Skeletal muscle tissue (tissue), 4 donors: ENCODE data around the gene TESK2. TPM values are rescaled to one million over a fixed set of nuclear protein-coding genes. Genes with fewer than 3 reads are reported as not detected.
"Not testable (repeated sequence)": the region's sequence is repeated elsewhere in the genome, so short reads cannot be mapped to it uniquely, and the experiment has no call there.

Source experiments
- H3K27ac ChIP-seq: one replicate; pipeline ENCODE4 v1.7.0; 2013; ENCODE audit warnings: mild to moderate bottlenecking, low read depth, low read length, inconsistent platforms
- H3K27me3 ChIP-seq, 3 donors: one replicate each; pipeline ENCODE4 v1.7.0; 2013; ENCODE audit warnings: low read length in 3 of 3; ENCODE audit not compliant: control insufficient read depth in 3 of 3, insufficient read depth in 3 of 3
- H3K36me3 ChIP-seq, 3 donors: one replicate each; pipeline ENCODE4 v1.7.0; 2013; ENCODE audit warnings: low read length in 3 of 3; ENCODE audit not compliant: control insufficient read depth in 3 of 3, insufficient read depth in 3 of 3
- H3K4me1 ChIP-seq, 3 donors: one replicate each; pipeline ENCODE4 v1.7.0; 2013; ENCODE audit warnings: low read length in 3 of 3, mild to moderate bottlenecking in 3 of 3; ENCODE audit not compliant: control insufficient read depth in 3 of 3, insufficient read depth in 3 of 3
- H3K4me3 ChIP-seq, 3 donors: one replicate each; pipeline ENCODE4 v1.7.0; 2013; ENCODE audit warnings: low read length in 3 of 3
- H3K9ac ChIP-seq, 3 donors: one replicate each; pipeline ENCODE4 v1.7.0; 2013; ENCODE audit warnings: low read length in 3 of 3, mild to moderate bottlenecking in 3 of 3, moderate library complexity in 2 of 3, low read depth in 1 of 3
- H3K9me3 ChIP-seq, 3 donors: one replicate each; pipeline ENCODE4 v1.7.0; 2013; ENCODE audit warnings: low read length in 3 of 3; ENCODE audit not compliant: control insufficient read depth in 3 of 3
- total RNA-seq: library from RNA; depleted of rRNA; stranded (reverse); fragments of >200 nt; gene quantifications from one replicate; pipeline ENCODE4 v1.2.3, GENCODE V29; 2014
- donor health status: Osteomylitis.

Gene TESK2
- total RNA-seq, 1 donor from 2014 or later: 2.6 TPM

GRCh38 chr1:45477646-45478045, 13.3 kb downstream of the TESK2 start:
- Histone ChIP-seq H3K4me1 (no peaks in the 10 kb centered on the region), H3K27me3 (no peaks in the 10 kb centered on the region), H3K9ac (no peak overlapping the region), H3K36me3 (peaks cover 0 to 4% (median 0%) of the 10 kb centered on the region in 3 donors), H3K27ac (no peak overlapping the region), H3K9me3 (no peaks in the 10 kb centered on the region), H3K4me3 (no peak overlapping the region)

GRCh38 chr1:45474194-45474593, 16.8 kb downstream of the TESK2 start:
- not testable (repeated sequence) for H3K36me3 ChIP-seq, H3K4me3 ChIP-seq, H3K27ac ChIP-seq, H3K4me1 ChIP-seq, H3K27me3 ChIP-seq, H3K9ac ChIP-seq, H3K9me3 ChIP-seq

GRCh38 chr1:45473302-45473701, 17.7 kb downstream of the TESK2 start:
- H3K27me3 ChIP-seq: no peaks in the 10 kb centered on the region
- H3K4me3 ChIP-seq: no peak overlapping the region
- no peak overlapping the region for H3K27ac ChIP-seq

GRCh38 chr1:45470306-45470798, 20.6 kb downstream of the TESK2 start:
- Histone ChIP-seq H3K27ac (no peak overlapping the region), H3K36me3 (no peaks in the 10 kb centered on the region), H3K4me3 (no peak overlapping the region), H3K27me3 (no peaks in the 10 kb centered on the region), H3K9ac (no peak overlapping the region), H3K4me1 (no peaks in the 10 kb centered on the region), H3K9me3 (no peaks in the 10 kb centered on the region)

More at GRCh38 chr1:45473302-45473701, 17.7 kb downstream of the TESK2 start:
- H3K9ac ChIP-seq: no peak overlapping the region
- no peaks in the 10 kb centered on the region for H3K4me1 ChIP-seq
- no peaks in the 10 kb centered on the region for H3K9me3 ChIP-seq
- H3K36me3 ChIP-seq: no peaks in the 10 kb centered on the region

GRCh38 chr1:45467353-45467752, 23.6 kb downstream of the TESK2 start:
- not testable (repeated sequence) for H3K9me3 ChIP-seq, H3K4me3 ChIP-seq, H3K4me1 ChIP-seq, H3K9ac ChIP-seq, H3K27me3 ChIP-seq, H3K36me3 ChIP-seq, H3K27ac ChIP-seq

- H3K4me1 ChIP-seq: no peaks in the 10 kb centered on the region
- no peak overlapping the region for H3K9ac ChIP-seq
- H3K9me3 ChIP-seq: no peaks in the 10 kb centered on the region
- H3K4me3 ChIP-seq: no peak overlapping the region
- no peaks in the 10 kb centered on the region for H3K27me3 ChIP-seq
- no peak overlapping the region for H3K27ac ChIP-seq
- no peaks in the 10 kb centered on the region for H3K36me3 ChIP-seq
Observed at GRCh38 chr1:45465277-45465676, 25.7 kb downstream of the TESK2 start.

GRCh38 chr1:45458894-45459293, 32.1 kb downstream of the TESK2 start:
- Histone ChIP-seq H3K4me1 (peaks cover 3 to 9% (median 3%) of the 10 kb centered on the region in 3 donors), H3K27ac (peak overlapping the region; percentile 64), H3K4me3 (no peak overlapping the region), H3K9me3 (no peaks in the 10 kb centered on the region), H3K36me3 (no peaks in the 10 kb centered on the region), H3K9ac (no peak overlapping the region), H3K27me3 (no peaks in the 10 kb centered on the region)

GRCh38 chr1:45456531-45456930, 34.4 kb downstream of the TESK2 start:
- Histone ChIP-seq H3K9me3 (no peaks in the 10 kb centered on the region), H3K4me3 (no peak overlapping the region), H3K9ac (no peak overlapping the region), H3K4me1 (peaks cover 3 to 9% (median 3%) of the 10 kb centered on the region in 3 donors), H3K27me3 (no peaks in the 10 kb centered on the region), H3K27ac (no peak overlapping the region), H3K36me3 (peaks cover 0 to 3% (median 0%) of the 10 kb centered on the region in 3 donors)

- no peaks in the 10 kb centered on the region for H3K27me3 ChIP-seq
- no peak overlapping the region for H3K4me3 ChIP-seq
- H3K9me3 ChIP-seq: no peaks in the 10 kb centered on the region
- H3K9ac ChIP-seq: no peak overlapping the region
- no peak overlapping the region for H3K27ac ChIP-seq
- H3K36me3 ChIP-seq: peaks cover 0 to 3% (median 0%) of the 10 kb centered on the region in 3 donors
- peaks cover 3 to 9% (median 3%) of the 10 kb centered on the region in 3 donors for H3K4me1 ChIP-seq
Observed at GRCh38 chr1:45455162-45455561, 35.8 kb downstream of the TESK2 start.

GRCh38 chr1:45454464-45454863, 36.5 kb downstream of the TESK2 start:
- no peak overlapping the region for H3K27ac ChIP-seq
- H3K27me3 ChIP-seq: no peaks in the 10 kb centered on the region

More at GRCh38 chr1:45454464-45454863, 36.5 kb downstream of the TESK2 start:
- no peaks in the 10 kb centered on the region for H3K9me3 ChIP-seq
- peaks cover 0 to 3% (median 0%) of the 10 kb centered on the region in 3 donors for H3K36me3 ChIP-seq
- no peak overlapping the region for H3K4me3 ChIP-seq
- H3K9ac ChIP-seq: no peak overlapping the region
- H3K4me1 ChIP-seq: peaks cover 3 to 8% (median 3%) of the 10 kb centered on the region in 3 donors
